ENCODE measurements around the gene ASXL2.

The ASXL2 gene

DNA sequence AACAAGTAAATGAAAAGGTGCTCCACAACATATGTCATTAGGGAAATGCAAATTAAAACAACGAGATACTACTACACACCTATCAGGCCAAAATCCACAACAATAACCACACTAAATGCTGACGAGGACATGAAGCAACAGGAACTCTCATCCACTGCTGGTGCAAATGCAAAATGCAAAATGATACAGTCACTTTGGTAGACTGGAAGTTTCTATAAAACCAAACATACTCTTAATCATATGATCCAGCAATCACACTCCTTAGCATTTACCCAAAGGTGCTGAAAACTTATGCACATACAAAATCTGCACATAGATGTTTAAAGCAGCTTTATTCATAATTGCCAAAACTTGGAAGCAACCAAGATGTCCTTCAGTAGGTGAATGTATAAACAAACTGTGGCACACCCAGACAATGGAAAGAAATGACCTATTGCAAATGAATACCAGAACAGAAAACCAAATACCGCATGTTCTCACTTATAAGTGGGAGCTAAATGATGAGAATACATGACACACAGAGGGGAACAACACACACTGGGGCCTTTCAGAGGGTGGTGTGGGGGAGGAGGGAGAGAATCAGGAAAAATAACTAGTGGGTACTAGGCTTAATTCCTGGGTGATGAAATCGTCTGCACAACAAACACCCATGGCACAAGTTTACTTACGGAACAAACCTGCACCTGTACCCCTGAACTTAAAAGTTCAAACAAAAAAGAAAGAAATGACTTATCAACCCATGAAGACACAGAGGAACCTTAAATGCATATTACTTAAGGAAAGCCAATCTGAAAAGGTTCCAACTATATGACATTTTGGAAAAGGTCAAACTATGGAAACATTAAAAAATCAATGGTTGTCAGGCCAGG is 80.4 kb downstream of the ASXL2 start:
- no peak for DNase-seq

- DNase-seq, result no peak
Observed at GRCh38 chr2:25794544-25795276, 83.6 kb downstream of the ASXL2 start.

- DNase-seq, result no peak
Observed at GRCh38 chr2:25790074-25790790, 88.1 kb downstream of the ASXL2 start.

DNA sequence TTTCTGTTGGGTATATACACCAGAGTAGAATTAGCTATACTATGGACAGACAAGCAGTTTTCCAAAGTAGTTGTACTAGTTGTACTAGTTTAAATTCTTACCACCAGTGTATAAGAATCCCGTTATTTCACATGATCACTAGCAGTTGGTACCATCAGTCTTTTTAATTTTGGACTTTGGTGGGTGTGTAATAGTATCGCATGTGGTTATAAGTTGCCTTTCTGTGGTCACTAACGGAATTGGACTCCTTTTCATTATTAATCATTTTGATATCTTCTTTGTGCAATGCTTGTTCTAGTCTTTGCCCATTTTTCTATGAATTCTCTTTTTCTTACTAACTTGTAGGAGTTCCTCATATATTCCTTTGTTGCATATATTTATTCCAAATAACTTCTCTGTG is 89.8 kb downstream of the ASXL2 start:
- no peak for DNase-seq

GRCh38 chr2:25787020-25787419 is 91.3 kb downstream of the ASXL2 start:
- no peak for DNase-seq

DNA sequence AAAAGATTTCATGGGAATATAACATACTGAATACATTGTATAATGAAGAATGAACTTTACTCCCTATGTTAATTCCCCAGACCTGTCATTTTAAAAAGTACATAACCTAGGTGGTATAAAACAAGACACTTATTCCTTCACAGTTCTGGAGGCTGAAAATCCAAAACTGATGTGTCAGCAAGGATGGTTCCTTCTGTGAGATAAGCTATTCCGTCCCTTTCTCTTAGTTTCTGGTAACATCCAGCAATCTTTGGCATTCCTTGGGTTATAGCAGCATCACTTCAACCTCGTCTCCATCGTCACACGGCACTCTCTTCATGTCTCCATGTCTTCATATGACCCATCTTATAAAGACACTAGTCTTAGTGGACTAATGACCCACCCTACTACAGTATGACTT is 93.9 kb downstream of the ASXL2 start:
- DNase-seq, result no peak

DNA sequence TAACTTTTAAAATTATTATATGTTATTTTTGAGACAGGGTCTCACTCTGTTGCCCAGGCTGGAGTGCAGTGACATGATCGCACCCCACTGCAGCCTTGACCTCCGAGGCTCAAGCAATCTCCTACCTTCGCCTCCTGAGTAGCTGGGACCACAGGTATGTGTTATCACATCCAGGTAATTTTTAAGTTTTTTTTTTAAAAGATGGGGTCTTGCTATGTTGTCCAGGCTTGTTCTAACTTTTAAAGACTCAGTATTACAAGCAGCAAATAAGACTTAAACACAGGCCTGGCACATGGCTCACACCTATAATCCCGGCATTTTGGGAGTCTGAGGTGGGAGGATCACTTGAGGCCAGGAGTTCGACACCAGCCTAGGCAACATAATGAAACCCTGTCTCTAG is 101.2 kb downstream of the ASXL2 start:
- no peak for DNase-seq

DNA sequence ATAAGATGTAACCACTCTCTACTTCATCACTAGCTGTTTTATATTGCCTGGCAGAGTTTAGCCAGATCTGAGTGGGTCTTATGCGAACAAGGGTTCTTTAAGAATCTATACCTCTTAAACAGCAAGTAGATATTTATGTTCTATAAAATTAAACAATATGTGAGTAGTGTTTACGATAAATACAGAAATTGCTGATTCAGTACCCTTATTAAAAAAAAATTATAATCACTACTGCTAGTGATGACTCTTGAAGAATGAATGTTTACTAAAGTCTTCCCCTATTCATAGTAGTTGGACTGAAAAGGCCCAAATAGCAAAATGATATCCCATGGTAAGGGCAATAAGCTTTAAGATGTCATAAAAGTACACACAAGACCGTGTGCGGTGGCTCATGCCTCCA is 106.2 kb downstream of the ASXL2 start:
- DNase-seq, result no peak

- no peak for DNase-seq
Observed at GRCh38 chr2:25763575-25763974, 114.7 kb downstream of the ASXL2 start.

DNA sequence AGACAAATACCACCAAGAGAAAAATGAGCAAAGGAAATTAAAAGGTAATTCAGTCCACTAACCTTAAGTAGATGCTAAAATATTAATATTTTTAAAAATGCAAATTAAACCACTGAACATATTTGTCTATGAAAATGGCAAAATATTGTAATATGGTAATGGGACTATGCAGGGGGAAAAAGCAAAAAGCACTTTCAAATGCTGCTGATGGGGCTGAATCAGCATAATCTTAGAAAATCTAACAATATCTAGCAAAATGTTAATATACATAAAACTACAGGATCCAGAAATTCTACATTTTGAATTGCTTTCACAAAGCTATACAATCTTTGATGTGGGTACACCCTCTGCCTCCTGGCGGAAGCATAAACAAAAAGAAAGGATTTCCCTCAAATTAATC is 118.0 kb downstream of the ASXL2 start:
- DNase-seq, result no peak

DNA sequence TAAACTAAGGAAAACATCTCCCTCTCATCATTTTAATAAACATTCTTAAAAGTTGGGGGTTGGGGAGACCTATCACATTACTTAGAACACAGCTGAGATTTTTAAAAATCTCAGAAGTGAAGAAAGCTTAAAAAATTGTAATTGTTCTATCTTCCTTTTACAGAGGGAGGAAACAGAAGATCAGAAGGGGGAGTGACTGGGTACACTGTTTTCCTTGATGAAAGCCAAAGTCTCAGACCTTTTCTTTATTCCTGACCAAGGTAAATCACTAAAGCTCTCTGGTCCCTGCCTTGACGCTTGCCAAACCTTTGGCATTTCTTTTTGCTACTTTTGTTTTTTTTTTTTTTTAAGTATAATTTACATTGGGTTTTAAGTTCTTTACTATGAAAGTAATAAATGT is 119.9 kb downstream of the ASXL2 start:
- no peak for DNase-seq

DNA sequence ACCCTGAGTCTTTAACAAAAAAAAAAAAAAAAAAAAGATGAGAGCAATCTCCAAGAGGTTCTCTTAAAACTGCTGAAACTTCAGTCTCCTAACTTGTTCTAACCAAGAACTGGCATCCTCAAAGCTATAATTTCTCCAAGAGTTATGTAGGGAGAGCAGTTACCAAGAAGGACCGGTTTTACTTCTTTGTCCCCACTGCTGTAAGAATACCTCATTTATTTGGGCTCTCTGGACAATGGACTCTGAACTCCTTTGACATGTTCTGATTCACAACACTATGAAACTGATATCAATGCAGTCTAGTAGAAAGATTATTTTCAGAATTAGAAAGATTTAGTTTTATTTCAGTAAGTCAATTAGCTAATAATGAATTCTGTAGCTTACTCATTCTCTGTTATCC is 120.4 kb downstream of the ASXL2 start:
- DNase-seq, result no peak

GRCh38 chr2:25756536-25756935 is 121.8 kb downstream of the ASXL2 start:
- DNase-seq, result no peak

GRCh38 chr2:25749676-25750075 is 128.6 kb downstream of the ASXL2 start:
- DNase-seq, result no peak

DNA sequence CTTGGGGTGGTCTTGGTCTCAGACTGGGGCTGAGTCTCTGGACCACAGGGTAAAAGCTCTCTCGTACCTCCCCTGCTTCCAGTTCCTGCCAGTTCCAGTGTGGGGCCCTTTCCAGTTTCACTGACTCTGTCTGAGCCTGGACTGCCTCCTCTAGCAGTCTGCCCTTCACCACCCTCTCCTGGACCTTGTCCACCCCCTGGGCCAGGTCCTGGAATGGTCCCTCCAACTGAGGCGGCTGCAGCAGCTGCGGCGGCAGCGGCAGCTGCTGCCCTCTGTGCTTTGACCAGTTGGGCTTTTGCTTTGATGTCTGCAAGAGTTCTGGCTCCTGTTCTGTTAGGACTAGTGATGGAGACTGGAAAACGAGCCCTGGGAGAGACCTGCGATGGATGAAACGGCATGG is 134.2 kb downstream of the ASXL2 start:
- DNase-seq, result no peak

DNA sequence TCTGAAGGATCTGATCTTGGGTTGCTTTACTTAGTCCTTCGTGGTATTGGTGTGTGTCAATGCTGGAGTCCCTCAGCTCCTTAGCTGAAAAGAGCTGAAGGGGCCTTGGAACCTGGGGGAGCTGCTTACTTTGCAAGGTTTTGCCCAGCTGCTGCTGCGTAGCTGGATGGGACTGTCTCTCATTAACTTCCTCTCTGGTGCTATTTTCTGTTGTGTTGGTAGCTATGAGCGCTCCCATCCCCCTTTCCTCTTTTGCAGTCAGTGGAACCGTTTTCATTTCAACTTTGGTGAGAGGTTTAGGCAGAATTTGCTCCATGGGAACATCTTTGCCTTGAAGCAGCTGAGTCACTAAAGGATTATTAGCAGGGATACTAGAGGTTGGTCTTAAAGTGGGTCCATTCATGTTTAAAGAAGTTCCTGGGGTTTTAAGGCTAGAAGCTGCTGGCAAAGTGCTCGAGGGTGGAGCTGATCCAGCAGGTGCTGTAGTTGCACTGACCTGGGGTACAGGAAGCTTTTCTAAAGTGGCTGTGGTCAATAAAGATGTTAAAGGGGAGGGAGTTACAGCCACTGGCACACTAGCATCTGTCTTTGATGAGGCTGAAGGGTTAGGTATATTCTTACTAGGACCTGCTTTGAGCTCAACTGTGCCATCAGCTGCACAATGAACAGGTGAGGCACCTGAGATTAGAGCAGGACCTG is 135.0 kb downstream of the ASXL2 start:
- no peak for DNase-seq

DNA sequence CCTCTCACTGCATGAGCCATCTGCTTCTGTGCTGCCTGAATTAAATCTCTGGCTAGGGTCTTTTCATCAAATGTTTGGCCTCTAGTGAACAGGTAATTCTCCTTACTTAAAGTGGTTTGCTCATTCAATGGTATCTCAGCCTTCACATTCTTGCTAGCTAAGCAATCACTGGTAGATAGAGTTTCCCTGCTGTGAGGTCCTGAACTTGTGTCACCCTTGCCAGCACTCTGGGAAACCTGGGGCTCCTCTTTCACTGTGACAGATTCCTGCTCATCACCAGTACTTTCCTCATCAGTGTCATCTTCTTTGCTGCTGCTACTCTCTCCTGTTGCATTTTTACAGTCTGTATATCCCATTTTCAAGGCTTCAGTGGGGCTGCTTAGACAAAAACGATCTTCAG is 135.8 kb downstream of the ASXL2 start:
- no peak for DNase-seq

DNA sequence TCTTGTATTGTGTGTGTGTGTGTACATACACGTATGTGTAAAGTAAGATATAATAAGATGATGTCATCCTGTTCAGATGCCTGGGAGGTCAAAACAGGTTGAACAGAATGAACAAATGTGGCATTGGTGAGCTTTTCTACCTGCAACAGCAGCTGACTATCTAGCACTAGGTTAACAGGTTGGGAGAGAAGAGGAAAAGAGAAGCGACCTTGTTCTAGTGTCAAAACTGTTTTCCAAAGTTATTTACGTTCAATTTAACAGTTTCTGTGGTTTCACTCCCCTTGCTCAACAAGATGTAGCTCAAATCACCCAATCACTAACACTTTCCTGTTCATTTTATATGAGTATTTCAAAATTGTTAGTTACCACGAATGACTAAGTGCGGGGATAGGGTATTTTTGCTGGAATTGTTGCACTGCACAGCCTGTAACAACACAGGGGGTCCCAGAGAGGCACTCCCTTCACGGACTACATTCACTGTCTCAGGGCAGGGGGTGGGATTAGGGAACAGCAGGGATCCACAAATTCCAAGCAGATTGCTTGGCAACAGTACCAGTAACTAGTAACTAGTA is 137.4 kb downstream of the ASXL2 start:
- no peak for DNase-seq

GRCh38 chr2:25738383-25739343 is 139.6 kb downstream of the ASXL2 start:
- no peak for DNase-seq

GRCh38 chr2:25736899-25737515 is 141.3 kb downstream of the ASXL2 start:
- no peak for DNase-seq

- no peak for DNase-seq
Observed at GRCh38 chr2:25735835-25736234, 142.5 kb downstream of the ASXL2 start.

All from activated CD8-positive, alpha-beta memory T cell treated with anti-CD3 and anti-CD28 coated beads, Interleukin-2, amount 50 U/mL, for 4 hours (primary cell).